Measurements from ENCODE around the gene FGF1. TPM values are rescaled to one million over a fixed set of nuclear protein-coding genes. Genes with fewer than 3 reads are reported as not detected.

The FGF1 gene
- total RNA-seq, 1 experiment from 2014 or later, result not detected

DNA sequence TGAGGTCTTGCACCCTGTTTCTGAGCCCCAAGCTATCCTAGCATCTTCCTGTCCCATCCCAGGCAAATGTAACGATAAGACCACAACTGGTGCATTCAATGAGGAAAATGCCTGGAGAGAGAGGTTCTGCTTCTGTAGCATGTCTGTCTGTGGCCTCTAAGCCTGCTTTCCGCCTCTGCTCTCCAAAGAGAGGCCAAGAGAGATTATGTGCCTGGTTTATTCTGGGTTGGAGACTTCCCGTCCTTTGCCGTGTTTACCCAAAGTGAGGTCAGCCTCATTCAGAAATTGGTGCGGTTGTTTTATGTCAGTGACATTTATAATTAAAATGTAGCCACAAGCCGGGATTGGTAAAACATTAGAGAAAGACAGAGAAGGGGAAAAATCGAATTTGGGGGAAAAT lies 77.8 kb downstream of the FGF1 start:
- H3K27me3 ChIP-seq (ENCODE audit: control insufficient read depth, insufficient read depth, low read length), result no peaks in the 10 kb centered on the region
- no peak for ATAC-seq
- ChIA-PET POLR2A (interaction anchor here (0.5 kb wide), 1 partner anchor 15 kb away, joined by 4 read pairs; no protein-coding TSS in a partner anchor), CTCF (interaction anchor here (1.5 kb wide), 1 partner anchor 48 kb away, joined by 5 read pairs; no protein-coding TSS in a partner anchor)
- no peak for DNase-seq (ENCODE audit: low read depth, low spot score)
- no peaks in the 10 kb centered on the region for H3K9me3 ChIP-seq (ENCODE audit: control insufficient read depth, insufficient read depth, low read depth, low read length)
- BruUV-seq (replicated peaks), result no TSS peak
- in situ Hi-C loops (cut with HindIII; ENCODE audit: low pct_unique_long_range_greater_than_20kb, low sequenced_read_pairs) (no loop called here), intact Hi-C loops (cut with micrococcal nuclease; ENCODE audit: unreplicated experiment) (no loop called here)
- no peak overlapping the region for H3K4me3 ChIP-seq (ENCODE audit: low read depth in 2 of 2, low read length in 2 of 2)
- H3K4me1 ChIP-seq (ENCODE audit: control insufficient read depth, insufficient read depth, low read length), result no peaks in the 10 kb centered on the region; the same call in 1 of the 2 replicates
- no peak for TF ChIP-seq POLR2AphosphoS5 (IDR thresholded peaks at IDR 0.05; ENCODE audit: low read depth, low read length)
- TF ChIP-seq, protein P1, sequence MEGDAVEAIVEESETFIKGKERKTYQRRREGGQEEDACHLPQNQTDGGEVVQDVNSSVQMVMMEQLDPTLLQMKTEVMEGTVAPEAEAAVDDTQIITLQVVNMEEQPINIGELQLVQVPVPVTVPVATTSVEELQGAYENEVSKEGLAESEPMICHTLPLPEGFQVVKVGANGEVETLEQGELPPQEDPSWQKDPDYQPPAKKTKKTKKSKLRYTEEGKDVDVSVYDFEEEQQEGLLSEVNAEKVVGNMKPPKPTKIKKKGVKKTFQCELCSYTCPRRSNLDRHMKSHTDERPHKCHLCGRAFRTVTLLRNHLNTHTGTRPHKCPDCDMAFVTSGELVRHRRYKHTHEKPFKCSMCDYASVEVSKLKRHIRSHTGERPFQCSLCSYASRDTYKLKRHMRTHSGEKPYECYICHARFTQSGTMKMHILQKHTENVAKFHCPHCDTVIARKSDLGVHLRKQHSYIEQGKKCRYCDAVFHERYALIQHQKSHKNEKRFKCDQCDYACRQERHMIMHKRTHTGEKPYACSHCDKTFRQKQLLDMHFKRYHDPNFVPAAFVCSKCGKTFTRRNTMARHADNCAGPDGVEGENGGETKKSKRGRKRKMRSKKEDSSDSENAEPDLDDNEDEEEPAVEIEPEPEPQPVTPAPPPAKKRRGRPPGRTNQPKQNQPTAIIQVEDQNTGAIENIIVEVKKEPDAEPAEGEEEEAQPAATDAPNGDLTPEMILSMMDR (IDR thresholded peaks at IDR 0.05), result no peak
- TF ChIP-seq TCF7L2 (IDR thresholded peaks at IDR 0.05; ENCODE audit: low read depth, low read length), result no peak
- TF ChIP-seq, protein P2, sequence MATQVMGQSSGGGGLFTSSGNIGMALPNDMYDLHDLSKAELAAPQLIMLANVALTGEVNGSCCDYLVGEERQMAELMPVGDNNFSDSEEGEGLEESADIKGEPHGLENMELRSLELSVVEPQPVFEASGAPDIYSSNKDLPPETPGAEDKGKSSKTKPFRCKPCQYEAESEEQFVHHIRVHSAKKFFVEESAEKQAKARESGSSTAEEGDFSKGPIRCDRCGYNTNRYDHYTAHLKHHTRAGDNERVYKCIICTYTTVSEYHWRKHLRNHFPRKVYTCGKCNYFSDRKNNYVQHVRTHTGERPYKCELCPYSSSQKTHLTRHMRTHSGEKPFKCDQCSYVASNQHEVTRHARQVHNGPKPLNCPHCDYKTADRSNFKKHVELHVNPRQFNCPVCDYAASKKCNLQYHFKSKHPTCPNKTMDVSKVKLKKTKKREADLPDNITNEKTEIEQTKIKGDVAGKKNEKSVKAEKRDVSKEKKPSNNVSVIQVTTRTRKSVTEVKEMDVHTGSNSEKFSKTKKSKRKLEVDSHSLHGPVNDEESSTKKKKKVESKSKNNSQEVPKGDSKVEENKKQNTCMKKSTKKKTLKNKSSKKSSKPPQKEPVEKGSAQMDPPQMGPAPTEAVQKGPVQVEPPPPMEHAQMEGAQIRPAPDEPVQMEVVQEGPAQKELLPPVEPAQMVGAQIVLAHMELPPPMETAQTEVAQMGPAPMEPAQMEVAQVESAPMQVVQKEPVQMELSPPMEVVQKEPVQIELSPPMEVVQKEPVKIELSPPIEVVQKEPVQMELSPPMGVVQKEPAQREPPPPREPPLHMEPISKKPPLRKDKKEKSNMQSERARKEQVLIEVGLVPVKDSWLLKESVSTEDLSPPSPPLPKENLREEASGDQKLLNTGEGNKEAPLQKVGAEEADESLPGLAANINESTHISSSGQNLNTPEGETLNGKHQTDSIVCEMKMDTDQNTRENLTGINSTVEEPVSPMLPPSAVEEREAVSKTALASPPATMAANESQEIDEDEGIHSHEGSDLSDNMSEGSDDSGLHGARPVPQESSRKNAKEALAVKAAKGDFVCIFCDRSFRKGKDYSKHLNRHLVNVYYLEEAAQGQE (IDR thresholded peaks at IDR 0.05; ENCODE audit: insufficient read depth in 1 of 2, low read depth in 2 of 2, low read length in 1 of 2), result no peak
- TF ChIP-seq SIN3A (IDR thresholded peaks at IDR 0.05; ENCODE audit: borderline replicate concordance, insufficient read depth, low read depth, low read length), result no peak
- no peaks in the 10 kb centered on the region for H3K36me3 ChIP-seq (ENCODE audit: control insufficient read depth, insufficient read depth, low read length)
- no peak overlapping the region for H3K27ac ChIP-seq (ENCODE audit: low read length)

DNA sequence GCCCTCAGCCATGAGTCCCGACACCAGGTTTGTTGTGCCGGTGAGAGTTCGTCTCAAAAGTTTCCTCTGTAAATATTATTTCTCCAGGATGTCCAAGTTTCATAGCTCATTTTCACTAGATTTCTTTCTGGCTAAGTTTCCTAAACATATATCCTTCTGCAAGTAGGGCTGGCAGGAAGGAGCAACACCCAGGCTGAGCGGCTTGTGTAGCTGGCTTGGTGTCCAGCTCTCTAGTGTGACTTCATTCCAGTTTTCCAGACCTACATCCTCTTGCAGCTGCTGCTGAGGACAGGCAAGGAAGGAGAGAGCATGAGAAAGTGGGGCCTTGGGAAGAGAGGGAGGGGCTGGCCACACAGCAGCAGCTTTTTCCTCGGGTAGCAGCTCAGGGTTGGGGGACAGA lies 80.3 kb downstream of the FGF1 start:
- TF ChIP-seq, protein P1 (IDR thresholded peaks at IDR 0.05), result no peak
- TF ChIP-seq, protein P2 (IDR thresholded peaks at IDR 0.05; ENCODE audit: insufficient read depth in 1 of 2, low read depth in 2 of 2, low read length in 1 of 2), result no peak
- TF ChIP-seq TCF7L2 (IDR thresholded peaks at IDR 0.05; ENCODE audit: low read depth, low read length), result no peak
- TF ChIP-seq SIN3A (IDR thresholded peaks at IDR 0.05; ENCODE audit: borderline replicate concordance, insufficient read depth, low read depth, low read length), result no peak
- intact Hi-C loops (cut with micrococcal nuclease; ENCODE audit: unreplicated experiment), result no loop called here
- ATAC-seq (no peak), DNase-seq (ENCODE audit: low read depth, low spot score) (no peak)
- H3K4me1 ChIP-seq (ENCODE audit: control insufficient read depth, insufficient read depth, low read length), result peaks cover 9% of the 10 kb centered on the region
- H3K9me3 ChIP-seq (ENCODE audit: control insufficient read depth, insufficient read depth, low read depth, low read length), result no peaks in the 10 kb centered on the region
- ChIA-PET CTCF (interaction anchor here (0.6 to 2.0 kb wide), 2 partner anchors 108 to 264 kb away, joined by 4 to 6 read pairs; no protein-coding TSS in a partner anchor), POLR2A (no interaction called here)
- H3K36me3 ChIP-seq (ENCODE audit: control insufficient read depth, insufficient read depth, low read length), result no peaks in the 10 kb centered on the region
- H3K27ac ChIP-seq (ENCODE audit: low read length), result no peak overlapping the region
- in situ Hi-C loops (cut with HindIII; ENCODE audit: low pct_unique_long_range_greater_than_20kb, low sequenced_read_pairs), result no loop called here
- no peaks in the 10 kb centered on the region for H3K27me3 ChIP-seq (ENCODE audit: control insufficient read depth, insufficient read depth, low read length)
- H3K4me3 ChIP-seq (ENCODE audit: low read depth in 2 of 2, low read length in 2 of 2), result no peak overlapping the region
- BruUV-seq (replicated peaks), result no TSS peak

Measured in Panc1 (cell line).